ENCODE results near the gene PANK2.
A peak's percentile ranks its signal among the peaks of the same experiment; 100 is the strongest.
"Not testable (repeated sequence)": the region's sequence is repeated elsewhere in the genome, so short reads cannot be mapped to it uniquely, and the experiment has no call there.

PANK2 gene

GRCh38 chr20:3888622-3889488 is at the start of gene PANK2:
Gene PANK2 (plus strand): TSS chr20:3889387.
- TF ChIP-seq CTCF (IDR thresholded peaks at IDR 0.05; ENCODE audit: low read depth, low read length): peak; percentile 53
- peak within 1 kb of the TSS; percentile 94 for H3K4me3 ChIP-seq (ENCODE audit: low read depth, low read length)

GRCh38 chr20:3840201-3840600 is 49.0 kb upstream of the PANK2 start:
- H3K4me3 ChIP-seq (ENCODE audit: low read depth, low read length): not testable (repeated sequence)

GRCh38 chr20:3842348-3842930 is 46.7 kb upstream of the PANK2 start:
- no peak overlapping the region for H3K4me3 ChIP-seq (ENCODE audit: low read depth, low read length)
- TF ChIP-seq CTCF (IDR thresholded peaks at IDR 0.05; ENCODE audit: low read depth, low read length): no peak

GRCh38 chr20:3843490-3843889 is 45.7 kb upstream of the PANK2 start:
- no peak overlapping the region for H3K4me3 ChIP-seq (ENCODE audit: low read depth, low read length)
- no peak for TF ChIP-seq CTCF (IDR thresholded peaks at IDR 0.05; ENCODE audit: low read depth, low read length)

GRCh38 chr20:3843990-3844619 is 45.1 kb upstream of the PANK2 start:
- H3K4me3 ChIP-seq (ENCODE audit: low read depth, low read length): not testable (repeated sequence)

- H3K4me3 ChIP-seq (ENCODE audit: low read depth, low read length): peak overlapping the region; percentile 89
- no peak for TF ChIP-seq CTCF (IDR thresholded peaks at IDR 0.05; ENCODE audit: low read depth, low read length)
These were observed 42.8 kb upstream of the PANK2 start for GRCh38 chr20:3846378-3846739.

GRCh38 chr20:3846740-3847428 is 42.3 kb upstream of the PANK2 start, which contains the start of gene MAVS:
Gene MAVS (plus strand): TSS chr20:3846834. CDS start chr20:3854625, 7,791 bp downstream.
- no peak for TF ChIP-seq CTCF (IDR thresholded peaks at IDR 0.05; ENCODE audit: low read depth, low read length)
- H3K4me3 ChIP-seq (ENCODE audit: low read depth, low read length): peak within 1 kb of the TSS; percentile 89

Data from WI38 (cell line).